Liver (tissue), 3 donors: ENCODE results near the gene TMEM131.

ENCODE experiments used
- CTCF ChIP-seq: fragments of 150-350 bp; IDR thresholded peaks from 2 replicates; pipeline ENCODE4 v1.5.1; 2017; ENCODE audit warnings: improper control_type of control experiment, low read depth, low read length; ENCODE audit not compliant: missing input control
- EGR1 ChIP-seq, 2 donors: IDR thresholded peaks; 2 replicates each; pipeline ENCODE4 v1.6.1; 2016 to 2018; ENCODE audit warnings: antibody characterized with exemption in 2 of 2, low read depth in 2 of 2
- GABPA ChIP-seq, 2 donors: IDR thresholded peaks in 1 of 2; conservative IDR thresholded peaks in 1 of 2; 2 replicates each; pipeline ENCODE4 v1.6.1; 2016; ENCODE audit warnings: antibody characterized with exemption in 2 of 2, mild to moderate bottlenecking in 1 of 2, moderate library complexity in 1 of 2
- HNF4A ChIP-seq, 2 donors: conservative IDR thresholded peaks; 2 replicates each; pipeline ENCODE4 v1.6.1; 2016; ENCODE audit warnings: antibody characterized with exemption in 2 of 2, mild to moderate bottlenecking in 2 of 2
- MAX ChIP-seq: IDR thresholded peaks from 2 replicates; pipeline ENCODE4 v1.6.1; 2016; ENCODE audit warnings: antibody characterized with exemption
- RAD21 ChIP-seq, 2 donors: IDR thresholded peaks; 2 replicates each; pipeline ENCODE4 v1.6.1; 2016; ENCODE audit warnings: antibody characterized with exemption in 2 of 2, mild to moderate bottlenecking in 2 of 2
- REST ChIP-seq: IDR thresholded peaks from 2 replicates; pipeline ENCODE4 v1.6.1; 2016; ENCODE audit warnings: antibody characterized with exemption, mild to moderate bottlenecking
- SP1 ChIP-seq: IDR thresholded peaks from 2 replicates; pipeline ENCODE4 v1.6.1; 2018; ENCODE audit warnings: antibody characterized with exemption, mild to moderate bottlenecking
- donor health status: healthy.
- donor health status: healthy.

- TF ChIP-seq HNF4A (conservative IDR thresholded peaks at IDR 0.05) (no peak), EGR1 (IDR thresholded peaks at IDR 0.05; ENCODE audit: low read depth in 2 of 2) (no peak), GABPA (IDR thresholded peaks at IDR 0.05 in 1 of 2, conservative IDR thresholded peaks at IDR 0.05 in 1 of 2) (no peak), MAX (no peak), CTCF (no peak), RAD21 (IDR thresholded peaks at IDR 0.05) (no peak), SP1 (no peak), REST (no peak)
Measured at GRCh38 chr2:97722227-97722626, 273.5 kb downstream of the TMEM131 start.
